NCI-H345 (cell line): ENCODE measurements around the gene MLC1.

Source experiments
- DNase-seq: peaks from one replicate; lab custom pipeline; 2025; lab: John Stamatoyannopoulos, UW

MLC1 gene

GRCh38 chr22:50035976-50036724, 49.1 kb downstream of the MLC1 start:
- no peak for DNase-seq

- no peak for DNase-seq
Observed at GRCh38 chr22:50035131-50035881, 49.9 kb downstream of the MLC1 start.

GRCh38 chr22:50034126-50035081, 50.8 kb downstream of the MLC1 start:
- DNase-seq: no peak

GRCh38 chr22:50032941-50033601, 52.2 kb downstream of the MLC1 start:
- no peak for DNase-seq

GRCh38 chr22:50032109-50032871, 52.9 kb downstream of the MLC1 start:
- DNase-seq: no peak

- no peak for DNase-seq
Observed at GRCh38 chr22:50031189-50032091, 53.8 kb downstream of the MLC1 start.

- peak; percentile 71 for DNase-seq
Observed at GRCh38 chr22:50030297-50031188, 54.7 kb downstream of the MLC1 start.

- DNase-seq: no peak
Observed at GRCh38 chr22:50027639-50028537, 57.3 kb downstream of the MLC1 start.

- DNase-seq: no peak
Observed at GRCh38 chr22:50025993-50026392, 59.2 kb downstream of the MLC1 start.

GRCh38 chr22:50022171-50022819, 62.9 kb downstream of the MLC1 start:
- no peak for DNase-seq

- no peak for DNase-seq
Observed at GRCh38 chr22:50020606-50021005, 64.6 kb downstream of the MLC1 start.

- no peak for DNase-seq
Observed at GRCh38 chr22:50019316-50019715, 65.9 kb downstream of the MLC1 start.

- DNase-seq: no peak
Observed at GRCh38 chr22:50018608-50019285, 66.5 kb downstream of the MLC1 start.

- no peak for DNase-seq
Observed at GRCh38 chr22:50017701-50018224, 67.5 kb downstream of the MLC1 start.

- DNase-seq: no peak
Observed at GRCh38 chr22:50016988-50017700, 68.1 kb downstream of the MLC1 start.
